Measurements from ENCODE around the gene MSRB3. TPM values are rescaled to one million over a fixed set of nuclear protein-coding genes. Genes with fewer than 3 reads are reported as not detected.

The MSRB3 gene
- polyA plus RNA-seq (2012; rRNA removed) = 24.3 and 32.1 TPM in 2 replicates
- polyA plus RNA-seq (2012; cell fraction: cytosol; rRNA removed) = 35.2 and 37.3 TPM in 2 replicates
- 14.9 and 29.1 TPM in 2 replicates for polyA plus RNA-seq (2012; cell fraction: nucleus; rRNA removed)

- peak within 1 kb of the TSS; percentile 60 to 89 for H3K27ac ChIP-seq (ENCODE audit: low read depth in 2 of 2, low read length in 1 of 2)
- H3K4me3 ChIP-seq (ENCODE audit: low read depth in 2 of 2, low read length in 1 of 2) = peak within 1 kb of the TSS; percentile 70 to 83
- TF ChIP-seq, protein P1, sequence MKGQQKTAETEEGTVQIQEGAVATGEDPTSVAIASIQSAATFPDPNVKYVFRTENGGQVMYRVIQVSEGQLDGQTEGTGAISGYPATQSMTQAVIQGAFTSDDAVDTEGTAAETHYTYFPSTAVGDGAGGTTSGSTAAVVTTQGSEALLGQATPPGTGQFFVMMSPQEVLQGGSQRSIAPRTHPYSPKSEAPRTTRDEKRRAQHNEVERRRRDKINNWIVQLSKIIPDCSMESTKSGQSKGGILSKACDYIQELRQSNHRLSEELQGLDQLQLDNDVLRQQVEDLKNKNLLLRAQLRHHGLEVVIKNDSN (IDR thresholded peaks at IDR 0.05; ENCODE audit: borderline replicate concordance, low read depth) = no peak
- TF ChIP-seq, protein P2, sequence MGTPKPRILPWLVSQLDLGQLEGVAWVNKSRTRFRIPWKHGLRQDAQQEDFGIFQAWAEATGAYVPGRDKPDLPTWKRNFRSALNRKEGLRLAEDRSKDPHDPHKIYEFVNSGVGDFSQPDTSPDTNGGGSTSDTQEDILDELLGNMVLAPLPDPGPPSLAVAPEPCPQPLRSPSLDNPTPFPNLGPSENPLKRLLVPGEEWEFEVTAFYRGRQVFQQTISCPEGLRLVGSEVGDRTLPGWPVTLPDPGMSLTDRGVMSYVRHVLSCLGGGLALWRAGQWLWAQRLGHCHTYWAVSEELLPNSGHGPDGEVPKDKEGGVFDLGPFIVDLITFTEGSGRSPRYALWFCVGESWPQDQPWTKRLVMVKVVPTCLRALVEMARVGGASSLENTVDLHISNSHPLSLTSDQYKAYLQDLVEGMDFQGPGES (IDR thresholded peaks at IDR 0.05; ENCODE audit: low read depth, low read length) = no peak
- no peak for TF ChIP-seq SMC3 (IDR thresholded peaks at IDR 0.05; ENCODE audit: low read depth, low read length)
- TF ChIP-seq JUND (IDR thresholded peaks at IDR 0.05) = no peak
- TF ChIP-seq TAF1 (IDR thresholded peaks at IDR 0.05; ENCODE audit: borderline replicate concordance, low read depth, low read length) = peak; percentile 44; the same call in 1 of the 2 replicates
- no peak for TF ChIP-seq EP300 (IDR thresholded peaks at IDR 0.05; ENCODE audit: borderline replicate concordance in 1 of 2, low read depth in 1 of 2, low read length in 1 of 2)
- TF ChIP-seq YY1 (IDR thresholded peaks at IDR 0.05; ENCODE audit: low read depth) = no peak
- TF ChIP-seq SIN3A (IDR thresholded peaks at IDR 0.05; ENCODE audit: borderline replicate concordance, low read depth, low read length) = no peak
- TF ChIP-seq, protein P3, sequence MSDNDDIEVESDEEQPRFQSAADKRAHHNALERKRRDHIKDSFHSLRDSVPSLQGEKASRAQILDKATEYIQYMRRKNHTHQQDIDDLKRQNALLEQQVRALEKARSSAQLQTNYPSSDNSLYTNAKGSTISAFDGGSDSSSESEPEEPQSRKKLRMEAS (IDR thresholded peaks at IDR 0.05; ENCODE audit: low read depth) = peak; percentile 56; the same call in 1 of the 2 replicates
- TF ChIP-seq GATA2 (CRISPR knock-in tag; IDR thresholded peaks at IDR 0.05) = no peak
- 0 out of 2 replicates have a peak, but pooled peaks have one; percentile 23 for TF ChIP-seq REST (IDR thresholded peaks at IDR 0.05; ENCODE audit: low read depth, low read length)
- no peak for TF ChIP-seq GABPA (IDR thresholded peaks at IDR 0.05; ENCODE audit: low read depth)
- TF ChIP-seq EZH2phosphoT487 (IDR thresholded peaks at IDR 0.05; ENCODE audit: borderline replicate concordance, low read depth) = no peak
- peak; percentile 28; the same call in 1 of the 2 replicates for TF ChIP-seq CTCF (IDR thresholded peaks at IDR 0.05)
- TF ChIP-seq FOSL2 (IDR thresholded peaks at IDR 0.05; ENCODE audit: borderline replicate concordance, low read depth) = no peak
- no peak for TF ChIP-seq ZBTB33 (IDR thresholded peaks at IDR 0.05; ENCODE audit: borderline replicate concordance, low read depth)
- peak; percentile 77 for TF ChIP-seq TEAD4 (IDR thresholded peaks at IDR 0.05; ENCODE audit: borderline replicate concordance, insufficient read depth)
- POLR2A ChIA-PET = no interaction called here
- peak; percentile 75 for DNase-seq
- no peaks in the 10 kb centered on the region; the same call in 1 of the 2 replicates for H3K27me3 ChIP-seq (ENCODE audit: insufficient read depth)
- no peaks in the 10 kb centered on the region for H3K9me2 ChIP-seq
- peaks cover 0 to 1% of the 10 kb centered on the region in 2 experiments for H3K36me3 ChIP-seq (replicated peaks in 1 of 2; ENCODE audit: control insufficient read depth in 1 of 2, insufficient read depth in 2 of 2, low read length in 1 of 2)
- peaks cover 29% of the 10 kb centered on the region for H4K20me1 ChIP-seq (ENCODE audit: insufficient read depth)
- H3K4me1 ChIP-seq (ENCODE audit: control insufficient read depth in 1 of 2, insufficient read depth in 2 of 2, low read depth in 1 of 2, low read length in 1 of 2) = peaks cover 3 to 12% of the 10 kb centered on the region in 2 experiments; a peak in 2 of 4 replicates
- CTCF ChIA-PET = no interaction called here
- no peaks in the 10 kb centered on the region for H3K9me3 ChIP-seq
- peak within 1 kb of the TSS; percentile 76 for H2AFZ ChIP-seq (ENCODE audit: low read depth)
- WGBS (ENCODE audit: low lambda C conversion rate) = 3% methylated on average over 34 of the region's 85 CpGs
- H3K79me2 ChIP-seq (ENCODE audit: insufficient read depth) = peaks cover 45% of the 10 kb centered on the region
- H3K4me2 ChIP-seq = peak within 1 kb of the TSS; percentile 87
- H3K9ac ChIP-seq = peak within 1 kb of the TSS; percentile 89
- no peaks in the 10 kb centered on the region for H3F3A ChIP-seq (replicated peaks; ENCODE audit: insufficient read depth)
Measured at GRCh38 chr12:65278576-65279368, at the start of gene MSRB3. MSRB3 (plus strand) TSS chr12:65278683; CDS start chr12:65308580, 29,897 bp downstream.
